Muscle layer of duodenum (tissue), 2 donors: Measurements from ENCODE around the gene CYFIP1.

Experiments used
- H3K27ac ChIP-seq: one replicate; pipeline ENCODE4 v1.7.0; 2013; ENCODE audit warnings: mild to moderate bottlenecking, low read length
- H3K27me3 ChIP-seq: one replicate; pipeline ENCODE4 v1.7.0; 2013; ENCODE audit warnings: low read depth, mild to moderate bottlenecking, control low read depth, low read length
- H3K36me3 ChIP-seq, 2 donors: one replicate each; pipeline ENCODE4 v1.7.0; 2013; ENCODE audit warnings: low read length in 2 of 2, control low read depth in 1 of 2, mild to moderate bottlenecking in 1 of 2; ENCODE audit not compliant: insufficient read depth in 2 of 2, control insufficient read depth in 1 of 2
- H3K4me1 ChIP-seq, 2 donors: one replicate each; pipeline ENCODE4 v1.7.0; 2013; ENCODE audit warnings: low read length in 2 of 2, mild to moderate bottlenecking in 2 of 2, control low read depth in 1 of 2, moderate library complexity in 1 of 2; ENCODE audit not compliant: insufficient read depth in 2 of 2, control insufficient read depth in 1 of 2
- H3K4me3 ChIP-seq, 2 donors: one replicate each; pipeline ENCODE4 v1.7.0; 2013; ENCODE audit warnings: low read length in 2 of 2, low read depth in 1 of 2, mild to moderate bottlenecking in 1 of 2
- H3K9me3 ChIP-seq, 2 donors: one replicate each; pipeline ENCODE4 v1.7.0; 2013; ENCODE audit warnings: low read length in 2 of 2, control low read depth in 1 of 2, mild to moderate bottlenecking in 1 of 2; ENCODE audit not compliant: control insufficient read depth in 1 of 2
- donor health status: healthy.

CYFIP1 gene

GRCh38 chr15:22966321-22967083 lies 13.7 kb downstream of the CYFIP1 start:
- Histone ChIP-seq H3K27ac (no peak overlapping the region), H3K4me1 (peaks cover 8 to 48% of the 10 kb centered on the region in 2 donors), H3K36me3 (no peaks in the 10 kb centered on the region)

GRCh38 chr15:22963641-22964040 lies 16.5 kb downstream of the CYFIP1 start:
- H3K4me1 ChIP-seq: peaks cover 8 to 66% of the 10 kb centered on the region in 2 donors
- H3K9me3 ChIP-seq: no peaks in the 10 kb centered on the region
- H3K36me3 ChIP-seq: no peaks in the 10 kb centered on the region
- H3K27ac ChIP-seq: no peak overlapping the region
- H3K4me3 ChIP-seq: no peak overlapping the region
- no peaks in the 10 kb centered on the region for H3K27me3 ChIP-seq

More at GRCh38 chr15:22966321-22967083, 13.7 kb downstream of the CYFIP1 start:
- H3K27me3 ChIP-seq: no peaks in the 10 kb centered on the region
- H3K4me3 ChIP-seq: no peak overlapping the region
- H3K9me3 ChIP-seq: no peaks in the 10 kb centered on the region

- no peaks in the 10 kb centered on the region for H3K27me3 ChIP-seq
- no peak overlapping the region for H3K27ac ChIP-seq
- no peaks in the 10 kb centered on the region for H3K9me3 ChIP-seq
- no peaks in the 10 kb centered on the region for H3K36me3 ChIP-seq
- peaks cover 8 to 61% of the 10 kb centered on the region in 2 donors for H3K4me1 ChIP-seq
- no peak overlapping the region for H3K4me3 ChIP-seq
Measured at GRCh38 chr15:22962611-22963010, 17.6 kb downstream of the CYFIP1 start.

- peaks cover 8 to 63% of the 10 kb centered on the region in 2 donors for H3K4me1 ChIP-seq
- H3K9me3 ChIP-seq: no peaks in the 10 kb centered on the region
- no peaks in the 10 kb centered on the region for H3K36me3 ChIP-seq
- peak overlapping the region; percentile 45 for H3K27ac ChIP-seq
- H3K27me3 ChIP-seq: no peaks in the 10 kb centered on the region
- H3K4me3 ChIP-seq: no peak overlapping the region
Measured at GRCh38 chr15:22961762-22962161, 18.4 kb downstream of the CYFIP1 start.

- no peak overlapping the region for H3K27ac ChIP-seq
- no peaks in the 10 kb centered on the region for H3K9me3 ChIP-seq
- H3K27me3 ChIP-seq: no peaks in the 10 kb centered on the region
- H3K36me3 ChIP-seq: no peaks in the 10 kb centered on the region
- no peak overlapping the region for H3K4me3 ChIP-seq
- peaks cover 13 to 70% of the 10 kb centered on the region in 2 donors for H3K4me1 ChIP-seq
Measured at GRCh38 chr15:22960556-22960955, 19.6 kb downstream of the CYFIP1 start.

- Histone ChIP-seq H3K4me1 (peaks cover 13 to 74% of the 10 kb centered on the region in 2 donors), H3K9me3 (no peaks in the 10 kb centered on the region), H3K4me3 (no peak overlapping the region), H3K27me3 (no peaks in the 10 kb centered on the region), H3K36me3 (no peaks in the 10 kb centered on the region), H3K27ac (no peak overlapping the region)
Measured at GRCh38 chr15:22960126-22960525, 20.0 kb downstream of the CYFIP1 start.

GRCh38 chr15:22959321-22960101 lies 20.7 kb downstream of the CYFIP1 start:
- Histone ChIP-seq H3K4me1 (peaks cover 13 to 77% of the 10 kb centered on the region in 2 donors), H3K4me3 (no peak overlapping the region), H3K36me3 (no peaks in the 10 kb centered on the region), H3K27me3 (no peaks in the 10 kb centered on the region), H3K27ac (no peak overlapping the region), H3K9me3 (no peaks in the 10 kb centered on the region)

- Histone ChIP-seq H3K9me3 (no peaks in the 10 kb centered on the region), H3K36me3 (no peaks in the 10 kb centered on the region), H3K27me3 (no peaks in the 10 kb centered on the region), H3K4me3 (no peak overlapping the region), H3K27ac (no peak overlapping the region), H3K4me1 (peaks cover 13 to 77% of the 10 kb centered on the region in 2 donors)
Measured at GRCh38 chr15:22958487-22959280, 21.5 kb downstream of the CYFIP1 start.

- no peaks in the 10 kb centered on the region for H3K36me3 ChIP-seq
- no peaks in the 10 kb centered on the region for H3K27me3 ChIP-seq
- no peaks in the 10 kb centered on the region for H3K9me3 ChIP-seq
- no peak overlapping the region for H3K27ac ChIP-seq
- H3K4me3 ChIP-seq: no peak overlapping the region
- H3K4me1 ChIP-seq: peaks cover 8 to 74% of the 10 kb centered on the region in 2 donors
Measured at GRCh38 chr15:22956978-22957260, 23.2 kb downstream of the CYFIP1 start.

- H3K27ac ChIP-seq: no peak overlapping the region
- no peak overlapping the region for H3K4me3 ChIP-seq
- H3K4me1 ChIP-seq: peaks cover 5 to 74% of the 10 kb centered on the region in 2 donors
- no peaks in the 10 kb centered on the region for H3K27me3 ChIP-seq
- no peaks in the 10 kb centered on the region for H3K36me3 ChIP-seq
- H3K9me3 ChIP-seq: no peaks in the 10 kb centered on the region
Measured at GRCh38 chr15:22956257-22956977, 23.8 kb downstream of the CYFIP1 start.
